ENCODE data around the gene CCDC9B. TPM values are rescaled to one million over a fixed set of nuclear protein-coding genes. Genes with fewer than 3 reads are reported as not detected.
A peak's percentile ranks its signal among the peaks of the same experiment; 100 is the strongest.

CCDC9B gene
- total RNA-seq, 1 experiment from 2014 or later, result 1.4 TPM

DNA sequence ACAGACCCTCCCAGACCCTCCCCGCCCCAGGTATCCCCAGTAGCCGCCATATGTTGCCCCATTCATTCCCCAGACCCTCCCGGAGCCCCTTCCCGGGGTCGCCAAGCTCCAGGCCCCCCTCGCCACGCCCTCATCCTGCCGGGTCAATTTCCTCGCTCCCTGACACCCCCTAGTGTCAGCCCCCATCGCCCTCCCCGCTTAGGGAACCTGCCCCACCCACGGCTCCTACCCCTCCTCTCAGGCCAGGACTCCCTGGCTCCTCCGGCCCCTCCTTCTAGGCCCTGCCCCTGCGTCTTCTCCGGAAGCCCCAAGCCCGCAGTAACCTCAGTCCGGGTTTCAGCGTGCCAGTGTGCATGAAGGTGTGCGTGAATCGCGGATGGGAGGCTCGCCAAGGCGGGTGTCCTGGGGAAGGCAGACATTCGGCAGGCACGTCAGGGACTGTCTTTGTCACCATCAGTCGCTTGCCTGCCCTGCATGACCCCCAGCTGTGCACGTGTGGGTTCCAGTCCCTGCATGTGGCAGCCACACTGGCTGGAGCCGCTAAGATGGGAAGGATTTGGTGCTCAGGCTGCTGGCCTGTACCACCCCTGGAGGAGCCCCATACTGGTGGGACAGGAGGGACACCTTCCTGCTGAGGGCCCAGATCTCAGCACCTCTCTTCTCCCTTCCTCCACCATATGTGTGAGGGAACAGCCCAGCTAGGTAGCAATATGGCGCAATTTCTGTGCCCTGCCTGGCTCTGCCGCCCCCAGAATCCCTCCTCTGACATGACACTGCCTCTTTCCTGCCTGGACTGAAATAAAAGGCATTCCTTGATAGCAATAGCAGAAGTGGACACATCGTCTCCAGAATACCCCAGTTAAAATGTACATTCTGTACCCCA, 18.0 kb upstream of the CCDC9B start (continued):
- TF ChIP-seq, protein P1, sequence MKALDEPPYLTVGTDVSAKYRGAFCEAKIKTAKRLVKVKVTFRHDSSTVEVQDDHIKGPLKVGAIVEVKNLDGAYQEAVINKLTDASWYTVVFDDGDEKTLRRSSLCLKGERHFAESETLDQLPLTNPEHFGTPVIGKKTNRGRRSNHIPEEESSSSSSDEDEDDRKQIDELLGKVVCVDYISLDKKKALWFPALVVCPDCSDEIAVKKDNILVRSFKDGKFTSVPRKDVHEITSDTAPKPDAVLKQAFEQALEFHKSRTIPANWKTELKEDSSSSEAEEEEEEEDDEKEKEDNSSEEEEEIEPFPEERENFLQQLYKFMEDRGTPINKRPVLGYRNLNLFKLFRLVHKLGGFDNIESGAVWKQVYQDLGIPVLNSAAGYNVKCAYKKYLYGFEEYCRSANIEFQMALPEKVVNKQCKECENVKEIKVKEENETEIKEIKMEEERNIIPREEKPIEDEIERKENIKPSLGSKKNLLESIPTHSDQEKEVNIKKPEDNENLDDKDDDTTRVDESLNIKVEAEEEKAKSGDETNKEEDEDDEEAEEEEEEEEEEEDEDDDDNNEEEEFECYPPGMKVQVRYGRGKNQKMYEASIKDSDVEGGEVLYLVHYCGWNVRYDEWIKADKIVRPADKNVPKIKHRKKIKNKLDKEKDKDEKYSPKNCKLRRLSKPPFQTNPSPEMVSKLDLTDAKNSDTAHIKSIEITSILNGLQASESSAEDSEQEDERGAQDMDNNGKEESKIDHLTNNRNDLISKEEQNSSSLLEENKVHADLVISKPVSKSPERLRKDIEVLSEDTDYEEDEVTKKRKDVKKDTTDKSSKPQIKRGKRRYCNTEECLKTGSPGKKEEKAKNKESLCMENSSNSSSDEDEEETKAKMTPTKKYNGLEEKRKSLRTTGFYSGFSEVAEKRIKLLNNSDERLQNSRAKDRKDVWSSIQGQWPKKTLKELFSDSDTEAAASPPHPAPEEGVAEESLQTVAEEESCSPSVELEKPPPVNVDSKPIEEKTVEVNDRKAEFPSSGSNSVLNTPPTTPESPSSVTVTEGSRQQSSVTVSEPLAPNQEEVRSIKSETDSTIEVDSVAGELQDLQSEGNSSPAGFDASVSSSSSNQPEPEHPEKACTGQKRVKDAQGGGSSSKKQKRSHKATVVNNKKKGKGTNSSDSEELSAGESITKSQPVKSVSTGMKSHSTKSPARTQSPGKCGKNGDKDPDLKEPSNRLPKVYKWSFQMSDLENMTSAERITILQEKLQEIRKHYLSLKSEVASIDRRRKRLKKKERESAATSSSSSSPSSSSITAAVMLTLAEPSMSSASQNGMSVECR (CRISPR knock-in tag; IDR thresholded peaks at IDR 0.05; ENCODE audit: borderline replicate concordance), result peak; percentile 61
- TF ChIP-seq ETV6 (CRISPR knock-in tag; IDR thresholded peaks at IDR 0.05), result peak; percentile 34; the same call in 1 of the 2 replicates
- TF ChIP-seq, protein P2, sequence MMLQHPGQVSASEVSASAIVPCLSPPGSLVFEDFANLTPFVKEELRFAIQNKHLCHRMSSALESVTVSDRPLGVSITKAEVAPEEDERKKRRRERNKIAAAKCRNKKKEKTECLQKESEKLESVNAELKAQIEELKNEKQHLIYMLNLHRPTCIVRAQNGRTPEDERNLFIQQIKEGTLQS (CRISPR knock-in tag; conservative IDR thresholded peaks at IDR 0.05), result no peak
- no peak for TF ChIP-seq NFATC4 (CRISPR knock-in tag; IDR thresholded peaks at IDR 0.05)

DNA sequence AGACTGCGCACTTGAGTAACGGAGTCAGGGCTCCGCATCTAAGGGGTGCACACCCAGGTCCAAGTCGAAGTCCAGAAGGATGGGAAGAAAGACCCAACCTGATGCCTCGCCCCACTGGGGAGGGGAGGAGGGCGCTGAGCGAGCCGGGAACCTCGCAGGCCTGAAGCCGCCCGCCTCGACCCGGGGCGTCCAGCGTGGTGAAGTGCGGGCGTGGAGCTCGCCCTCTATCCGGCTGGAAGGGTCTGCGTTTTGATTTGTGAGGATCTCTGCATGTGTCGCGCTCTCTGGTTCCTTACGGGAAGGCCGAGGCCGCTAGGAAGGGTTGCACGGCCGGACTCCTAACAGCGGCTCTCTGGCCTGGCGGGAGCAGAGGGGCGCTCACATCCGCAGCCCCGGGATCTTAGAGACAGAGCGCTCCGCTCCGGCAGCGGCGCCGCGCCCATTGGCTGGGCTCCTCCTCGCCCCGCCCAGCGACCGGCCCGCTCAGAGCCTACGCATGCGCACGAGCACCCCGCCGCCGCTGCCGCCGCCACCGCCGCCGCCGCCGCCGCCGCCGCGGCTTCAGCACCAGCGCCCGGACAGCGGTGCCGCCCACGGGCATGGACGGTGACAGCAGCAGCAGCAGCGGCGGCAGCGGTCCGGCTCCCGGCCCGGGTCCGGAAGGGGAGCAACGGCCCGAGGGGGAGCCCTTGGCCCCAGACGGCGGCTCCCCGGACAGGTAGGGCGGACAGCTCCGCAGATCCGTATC, 17.2 kb upstream of the CCDC9B start, which contains the start of gene DISP2:
Gene DISP2, plus strand, starts transcription at position 497 of the 748 bp plus-strand sequence. Its CDS starts 103 bp downstream, at position 600.
- no peak within 1 kb of the TSS for H3K27ac Mint-ChIP-seq
- H3K4me3 Mint-ChIP-seq, result peak within 1 kb of the TSS; percentile 78
- peaks cover 34% of the 10 kb centered on the region for H3K27me3 Mint-ChIP-seq (ENCODE audit: low read depth)
- ATAC-seq (peak; percentile 88), DNase-seq (ENCODE audit: low spot score) (peak; percentile 91)
- H3K9me3 Mint-ChIP-seq, result no peaks in the 10 kb centered on the region
- H3K4me1 Mint-ChIP-seq, result peaks cover 29% of the 10 kb centered on the region
- ChIA-PET CTCF (interaction anchor here (0.6 to 7.2 kb wide), 9 partner anchors 10 to 575 kb away, joined by 3 to 63 read pairs (median 5); partner anchors contain the start of gene FSIP1), POLR2A (interaction anchor here (0.9 kb wide), 1 partner anchor 9 kb away, joined by 3 read pairs; no protein-coding TSS in a partner anchor)
- no peaks in the 10 kb centered on the region for H3K36me3 Mint-ChIP-seq
- TF ChIP-seq FOXP1 (CRISPR knock-in tag; IDR thresholded peaks at IDR 0.05; ENCODE audit: borderline replicate concordance) (no peak; the same call in none of the 2 replicates), ATF1 (CRISPR knock-in tag; IDR thresholded peaks at IDR 0.05) (no peak), NR1H2 (CRISPR knock-in tag; IDR thresholded peaks at IDR 0.05) (no peak), NFYB (CRISPR knock-in tag; conservative IDR thresholded peaks at IDR 0.05; ENCODE audit: low read depth) (peak; percentile 42; the same call in 1 of the 2 replicates), TEAD4 (CRISPR knock-in tag; IDR thresholded peaks at IDR 0.05) (peak; percentile 58; the same call in 1 of the 2 replicates), TEAD1 (CRISPR knock-in tag; IDR thresholded peaks at IDR 0.05) (0 out of 2 replicates have a peak, but pooled peaks have one; percentile 15), HMGA2 (CRISPR knock-in tag; IDR thresholded peaks at IDR 0.05) (no peak), OVOL2 (CRISPR knock-in tag; IDR thresholded peaks at IDR 0.05; ENCODE audit: borderline replicate concordance) (no peak), IRF2 (CRISPR knock-in tag; IDR thresholded peaks at IDR 0.05; ENCODE audit: borderline replicate concordance, low read depth) (no peak), MYBL2 (CRISPR knock-in tag; IDR thresholded peaks at IDR 0.05) (peak; percentile 56; the same call in 1 of the 2 replicates), GABPB1 (CRISPR knock-in tag; IDR thresholded peaks at IDR 0.05) (no peak), ZNF671 (CRISPR knock-in tag; IDR thresholded peaks at IDR 0.05) (no peak)
- TF ChIP-seq, protein P3, sequence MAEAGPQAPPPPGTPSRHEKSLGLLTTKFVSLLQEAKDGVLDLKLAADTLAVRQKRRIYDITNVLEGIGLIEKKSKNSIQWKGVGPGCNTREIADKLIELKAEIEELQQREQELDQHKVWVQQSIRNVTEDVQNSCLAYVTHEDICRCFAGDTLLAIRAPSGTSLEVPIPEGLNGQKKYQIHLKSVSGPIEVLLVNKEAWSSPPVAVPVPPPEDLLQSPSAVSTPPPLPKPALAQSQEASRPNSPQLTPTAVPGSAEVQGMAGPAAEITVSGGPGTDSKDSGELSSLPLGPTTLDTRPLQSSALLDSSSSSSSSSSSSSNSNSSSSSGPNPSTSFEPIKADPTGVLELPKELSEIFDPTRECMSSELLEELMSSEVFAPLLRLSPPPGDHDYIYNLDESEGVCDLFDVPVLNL (CRISPR knock-in tag; IDR thresholded peaks at IDR 0.05; ENCODE audit: borderline replicate concordance, low read depth), result 0 out of 2 replicates have a peak, but pooled peaks have one; percentile 39
- TF ChIP-seq, protein P4, sequence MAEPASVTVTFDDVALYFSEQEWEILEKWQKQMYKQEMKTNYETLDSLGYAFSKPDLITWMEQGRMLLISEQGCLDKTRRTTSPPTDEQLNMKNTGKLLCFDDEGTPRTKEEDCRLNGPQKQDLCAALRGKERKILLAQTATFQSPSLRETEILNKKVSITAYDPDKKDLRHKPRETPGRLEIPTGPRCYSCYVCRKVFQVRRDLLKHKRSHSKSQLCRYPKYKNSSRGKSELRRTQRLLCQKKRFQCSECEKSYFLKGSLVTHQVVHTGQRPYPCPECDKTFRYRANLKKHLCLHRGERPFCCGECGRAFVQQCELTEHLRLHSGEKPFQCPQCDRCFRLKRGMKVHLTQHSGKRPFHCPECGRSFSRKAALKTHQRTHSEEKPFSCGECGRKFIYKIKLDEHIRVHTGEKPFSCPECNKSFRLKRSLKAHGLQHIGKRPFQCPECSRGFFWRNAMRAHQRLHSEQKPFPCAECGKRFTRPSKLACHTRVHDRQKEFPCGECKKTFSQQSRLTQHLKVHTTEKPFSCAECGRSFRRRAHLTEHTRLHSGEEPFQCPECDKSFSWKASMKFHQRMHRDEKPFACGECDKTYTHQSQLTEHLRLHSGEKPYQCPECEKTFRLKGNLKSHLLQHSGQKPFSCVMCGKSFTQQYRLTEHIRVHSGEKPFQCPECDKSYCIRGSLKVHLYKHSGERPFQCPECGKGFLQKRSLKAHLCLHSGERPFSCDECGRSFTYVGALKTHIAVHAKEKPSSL (CRISPR knock-in tag; conservative IDR thresholded peaks at IDR 0.05), result no peak
- TF ChIP-seq, protein P5, sequence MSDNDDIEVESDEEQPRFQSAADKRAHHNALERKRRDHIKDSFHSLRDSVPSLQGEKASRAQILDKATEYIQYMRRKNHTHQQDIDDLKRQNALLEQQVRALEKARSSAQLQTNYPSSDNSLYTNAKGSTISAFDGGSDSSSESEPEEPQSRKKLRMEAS (CRISPR knock-in tag; IDR thresholded peaks at IDR 0.05), result peak; percentile 67
- TF ChIP-seq, protein P1 (CRISPR knock-in tag; IDR thresholded peaks at IDR 0.05; ENCODE audit: borderline replicate concordance), result no peak

Measured in WTC11 (cell line).